Breast epithelium (tissue), 4 donors: Measurements from ENCODE around the gene AGAP3. TPM values are rescaled to one million over a fixed set of nuclear protein-coding genes. Genes with fewer than 3 reads are reported as not detected.
A peak's percentile ranks its signal among the peaks of the same experiment; 100 is the strongest.

Source experiments
- DNase-seq, 2 donors: peaks; one replicate each; pipeline ENCODE4 v3.0.0-alpha.2; 2019; ENCODE audit warnings: low spot score in 2 of 2
- H3K27ac ChIP-seq, 2 donors: fragments of 200-600 bp; sonication (generic) in 1 of 2; one replicate each; pipeline ENCODE4 v1.5.1; 2016 to 2019; ENCODE audit warnings: mild to moderate bottlenecking in 1 of 2
- H3K27me3 ChIP-seq, 2 donors: fragments of 200-600 bp; sonication (generic) in 1 of 2; one replicate each; pipeline versions ENCODE4 v1.5.1 to v1.6.0; 2017 to 2019; ENCODE audit warnings: control low read depth in 1 of 2, mild to moderate bottlenecking in 1 of 2
- H3K36me3 ChIP-seq: fragments of 200-600 bp; one replicate; pipeline ENCODE4 v1.5.1; 2019
- H3K4me1 ChIP-seq, 2 donors: fragments of 200-600 bp; sonication (generic); one replicate each; pipeline ENCODE4 v1.5.1; 2016 to 2019; ENCODE audit warnings: control low read depth in 1 of 2
- H3K4me3 ChIP-seq, 3 donors: fragments of 200-600 bp; sonication (generic); 1 replicate in 2 of 3; 2 replicates in 1 of 3; pipeline ENCODE4 v1.5.1; 2016 to 2019; ENCODE audit warnings: mild to moderate bottlenecking in 3 of 3, moderate library complexity in 2 of 3
- H3K9me3 ChIP-seq, 2 donors: fragments of 200-600 bp; sonication (generic) in 1 of 2; one replicate each; pipeline ENCODE4 v1.5.1; 2016 to 2019; ENCODE audit warnings: control low read depth in 1 of 2
- CTCF ChIP-seq, 3 donors: fragments of 450-650 bp; IDR thresholded peaks; one replicate each; pipeline ENCODE4 v1.5.1; 2016 to 2017; ENCODE audit warnings: antibody characterized with exemption in 3 of 3, mild to moderate bottlenecking in 3 of 3, moderate library complexity in 3 of 3
- POLR2A ChIP-seq: fragments of 450-650 bp; IDR thresholded peaks from one replicate; pipeline ENCODE4 v1.6.1; 2016; ENCODE audit warnings: antibody characterized with exemption, mild to moderate bottlenecking, moderate library complexity
- POLR2AphosphoS5 ChIP-seq, 3 donors: sonication (generic); formaldehyde crosslinking; IDR thresholded peaks; one replicate each; pipeline ENCODE4 v1.6.1; 2017; ENCODE audit warnings: antibody characterized with exemption in 3 of 3
- intact Hi-C: fragments of 100-400 bp; cut with DNase I; formaldehyde crosslinking; loops from one replicate; pipeline ENCODE4 v1.15.1; 2023; ENCODE audit warnings: low total_unique reads
- total RNA-seq, 3 donors: library from RNA; depleted of rRNA; stranded (reverse); fragments of >200 nt; gene quantifications; one replicate each; pipeline ENCODE4 v1.1.0, GENCODE V29; 2016

Gene AGAP3
- total RNA-seq, 3 donors from 2014 or later = 47.2 to 58.1 (median 55.1) TPM

GRCh38 chr7:151110236-151110940 lies 24.1 kb downstream of the AGAP3 start:
- H3K36me3 ChIP-seq = no peaks in the 10 kb centered on the region
- H3K27me3 ChIP-seq = no peaks in the 10 kb centered on the region
- TF ChIP-seq CTCF (IDR thresholded peaks at IDR 0.05) (no peak), POLR2AphosphoS5 (IDR thresholded peaks at IDR 0.05) (no peak), POLR2A (no peak)
- DNase-seq = no peak
- intact Hi-C loops = loop anchor here (10.0 kb wide), 1 partner anchor 96 kb away; no protein-coding TSS in a partner anchor
- peaks cover 0 to 9% of the 10 kb centered on the region in 2 donors for H3K4me1 ChIP-seq
- peak overlapping the region in 1 of 2 donors; percentile 55 for H3K27ac ChIP-seq
- H3K9me3 ChIP-seq = no peaks in the 10 kb centered on the region
- H3K4me3 ChIP-seq = no peak overlapping the region

- peak; percentile 70 to 83 for DNase-seq
- Histone ChIP-seq H3K4me1 (peaks cover 0 to 9% of the 10 kb centered on the region in 2 donors), H3K36me3 (no peaks in the 10 kb centered on the region), H3K27ac (no peak overlapping the region), H3K27me3 (no peaks in the 10 kb centered on the region), H3K4me3 (peak overlapping the region in 1 of 3 donors; percentile 5), H3K9me3 (no peaks in the 10 kb centered on the region)
- TF ChIP-seq POLR2A (no peak), POLR2AphosphoS5 (IDR thresholded peaks at IDR 0.05) (peak in 2 of 3 donors; percentile 31 to 34), CTCF (IDR thresholded peaks at IDR 0.05) (peak; percentile 82 to 90 (median 89))
- intact Hi-C loops = loop anchor here (10.0 kb wide), 1 partner anchor 96 kb away; no protein-coding TSS in a partner anchor
Measured at GRCh38 chr7:151110941-151111645, 24.8 kb downstream of the AGAP3 start.

- H3K4me1 ChIP-seq = peaks cover 0 to 9% of the 10 kb centered on the region in 2 donors
- H3K36me3 ChIP-seq = peaks cover 4% of the 10 kb centered on the region
- DNase-seq = peak in 1 of 2 donors; percentile 81
- no peaks in the 10 kb centered on the region for H3K9me3 ChIP-seq
- peak overlapping the region; percentile 63 to 85 for H3K27ac ChIP-seq
- TF ChIP-seq POLR2A (no peak), CTCF (IDR thresholded peaks at IDR 0.05) (peak in 1 of 3 donors; percentile 28)
- no peaks in the 10 kb centered on the region for H3K27me3 ChIP-seq
- intact Hi-C loops = loop anchor here (10.0 kb wide), 1 partner anchor 99 kb away; no protein-coding TSS in a partner anchor
- H3K4me3 ChIP-seq = peak overlapping the region in 2 of 3 donors; percentile 51 to 69
Measured at GRCh38 chr7:151113344-151114150, 27.3 kb downstream of the AGAP3 start.

- Histone ChIP-seq H3K4me1 (peaks cover 0 to 9% of the 10 kb centered on the region in 2 donors), H3K27me3 (no peaks in the 10 kb centered on the region), H3K9me3 (no peaks in the 10 kb centered on the region), H3K4me3 (peak overlapping the region in 2 of 3 donors; percentile 51 to 69), H3K36me3 (peaks cover 10% of the 10 kb centered on the region), H3K27ac (peak overlapping the region; percentile 63 to 85)
- DNase-seq = peak in 1 of 2 donors; percentile 52
- no peak for TF ChIP-seq POLR2A
- no peak for TF ChIP-seq CTCF (IDR thresholded peaks at IDR 0.05)
- TF ChIP-seq POLR2AphosphoS5 (IDR thresholded peaks at IDR 0.05) = no peak
- intact Hi-C loops = loop anchor here (5.0 to 10.0 kb wide), 2 partner anchors 100 to 1852 kb away; partner anchors contain the start of gene ZNF783
Measured at GRCh38 chr7:151114151-151115090, 28.1 kb downstream of the AGAP3 start.
